HG02763 (cell line): ENCODE data around the gene ABHD6.
A peak's percentile ranks its signal among the peaks of the same experiment; 100 is the strongest.
"Not testable (repeated sequence)": the region's sequence is repeated elsewhere in the genome, so short reads cannot be mapped to it uniquely, and the experiment has no call there.

Source experiments
- ATAC-seq: cut with Tn5 transposase; IDR thresholded peaks from one replicate; pipeline ENCODE4 v1.9.1; 2021; ENCODE audit warnings: mild to moderate bottlenecking, moderate library complexity; ENCODE audit not compliant: unreplicated experiment

Gene ABHD6

DNA sequence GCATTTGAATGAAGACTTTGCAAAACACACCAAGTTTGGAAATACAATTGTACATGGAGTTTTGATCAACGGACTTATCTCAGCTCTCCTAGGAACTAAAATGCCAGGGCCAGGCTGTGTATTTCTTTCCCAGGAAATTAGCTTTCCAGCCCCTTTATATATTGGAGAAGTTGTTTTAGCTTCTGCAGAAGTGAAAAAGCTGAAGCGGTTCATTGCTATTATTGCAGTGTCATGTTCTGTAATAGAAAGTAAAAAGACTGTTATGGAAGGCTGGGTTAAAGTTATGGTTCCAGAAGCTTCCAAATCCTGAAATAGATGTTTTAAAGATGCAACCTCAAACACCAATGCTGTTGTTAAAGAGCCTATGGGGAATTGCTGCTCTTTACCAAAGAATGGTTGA is 80.2 kb downstream of the ABHD6 start:
- no peak for ATAC-seq

DNA sequence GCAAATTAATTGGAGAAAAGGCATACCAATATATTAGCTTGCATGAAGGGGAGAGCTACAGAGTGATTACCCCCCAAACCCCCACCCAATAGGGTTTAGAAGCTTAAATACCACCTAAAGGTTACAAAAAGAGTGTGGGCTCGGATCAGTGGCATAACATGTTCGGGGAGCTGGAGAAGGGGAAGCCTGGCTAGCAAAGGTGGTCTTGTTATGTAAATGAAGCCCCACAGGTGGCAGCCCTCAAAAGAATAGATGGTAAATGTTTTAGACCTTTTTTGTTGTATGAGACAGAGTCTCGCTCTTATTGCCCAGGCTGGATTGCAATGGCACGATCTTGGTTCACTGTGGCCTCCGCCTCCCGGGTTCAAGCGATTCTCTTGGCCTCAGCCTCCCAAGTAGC is 84.2 kb downstream of the ABHD6 start:
- no peak for ATAC-seq

DNA sequence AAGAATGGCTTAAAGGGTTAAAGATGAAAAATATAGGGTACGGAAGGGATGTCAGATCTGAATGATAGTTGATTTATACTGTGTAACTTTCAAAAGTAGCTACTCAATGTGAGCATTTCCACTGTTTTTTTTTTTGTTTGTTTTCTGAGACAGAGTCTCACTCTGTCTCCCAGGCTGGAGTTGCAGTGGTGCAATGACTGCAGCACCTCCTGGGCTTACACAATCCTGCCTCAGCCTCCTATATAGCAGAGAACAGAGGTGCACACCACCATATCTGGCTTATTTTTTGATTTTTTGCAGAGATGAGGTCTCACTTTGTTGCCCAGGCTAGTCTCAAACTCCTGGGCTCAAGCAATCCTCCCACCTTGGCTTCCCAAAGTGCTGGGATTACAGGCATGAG is 85.2 kb downstream of the ABHD6 start:
- no peak for ATAC-seq

DNA sequence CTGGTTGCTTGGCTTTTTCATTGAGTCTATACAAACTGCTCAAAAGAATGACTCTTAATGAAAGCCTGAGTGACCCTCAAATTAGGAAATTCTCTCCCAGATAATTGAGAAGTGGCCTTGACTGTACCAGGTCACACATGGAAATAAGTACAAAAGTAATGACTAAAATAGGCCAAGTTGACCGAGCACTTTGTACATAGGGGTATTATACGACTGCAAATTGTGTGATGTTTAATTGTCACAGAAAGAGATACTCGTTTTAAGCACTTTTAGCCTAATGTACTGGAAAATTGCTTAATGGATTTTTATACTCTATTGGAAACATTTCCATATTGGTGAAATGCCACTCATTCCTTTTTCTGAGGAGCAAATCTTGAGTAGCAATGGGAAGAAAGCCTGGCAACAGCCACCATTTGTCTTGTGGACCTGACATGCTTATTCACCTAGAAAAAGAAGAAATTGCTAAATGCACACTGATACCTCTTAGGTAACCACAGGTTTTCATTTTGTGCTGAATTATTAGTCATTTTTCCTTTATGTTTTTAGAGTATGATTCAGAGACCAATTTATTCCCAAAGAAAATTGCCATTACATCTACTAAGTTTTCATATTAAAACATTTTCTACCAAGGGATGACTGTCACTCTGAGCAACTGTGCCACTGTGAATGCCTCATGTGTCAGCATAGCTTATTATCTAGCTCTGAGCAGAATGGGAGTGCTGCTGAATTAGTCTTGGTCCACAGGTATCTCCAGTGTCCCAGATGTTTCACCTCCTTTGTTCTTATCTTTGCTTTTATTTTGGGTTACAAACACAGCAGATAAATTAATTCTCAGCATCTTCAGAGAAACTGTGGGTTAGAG is 86.2 kb downstream of the ABHD6 start:
- no peak for ATAC-seq

DNA sequence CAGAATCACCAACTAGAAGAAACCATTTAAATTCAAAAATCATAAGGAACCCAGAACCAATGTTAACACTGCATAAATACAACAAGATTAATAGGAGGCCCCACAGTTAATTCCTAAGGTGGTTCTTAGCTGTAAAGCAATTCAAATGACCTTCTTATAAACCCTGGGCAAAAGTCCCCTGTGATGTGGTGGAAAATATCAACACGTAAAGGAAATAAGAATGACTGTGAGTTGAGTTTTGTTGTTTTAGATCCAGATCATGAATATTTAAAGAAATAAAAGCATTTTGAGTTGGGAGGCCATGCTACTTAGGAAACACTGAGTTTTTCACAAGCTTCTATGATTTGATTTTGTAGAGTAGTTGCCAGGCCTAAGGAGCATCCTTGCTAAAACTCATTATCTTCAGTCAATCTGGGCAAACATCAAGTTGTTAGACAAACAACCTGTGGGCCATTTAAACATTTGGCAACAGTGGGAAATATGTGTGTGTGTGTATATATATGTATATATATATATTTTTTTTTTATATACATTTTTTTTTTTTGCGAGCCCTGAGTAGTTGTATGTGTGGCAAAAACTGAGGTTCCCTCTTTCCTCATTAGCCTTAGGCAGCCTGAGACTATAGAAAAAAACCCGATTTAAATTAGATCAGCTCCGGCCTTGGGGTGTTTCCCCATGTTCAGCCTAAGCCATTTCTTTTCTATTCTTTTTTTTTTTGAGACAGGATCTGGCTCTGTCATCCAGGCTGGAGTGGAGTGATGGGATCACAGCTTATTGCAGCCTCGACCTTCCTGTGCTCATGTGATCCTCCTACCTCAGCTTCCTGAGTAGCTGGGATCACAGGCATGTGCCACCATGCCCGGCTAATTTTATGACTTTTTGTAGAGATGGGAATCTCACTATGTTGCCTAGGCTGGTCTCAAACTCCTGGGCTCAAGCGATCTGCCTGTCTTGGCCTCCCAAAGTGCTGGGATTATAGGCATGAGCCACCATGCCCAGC is 87.1 kb downstream of the ABHD6 start:
- ATAC-seq, result no peak

DNA sequence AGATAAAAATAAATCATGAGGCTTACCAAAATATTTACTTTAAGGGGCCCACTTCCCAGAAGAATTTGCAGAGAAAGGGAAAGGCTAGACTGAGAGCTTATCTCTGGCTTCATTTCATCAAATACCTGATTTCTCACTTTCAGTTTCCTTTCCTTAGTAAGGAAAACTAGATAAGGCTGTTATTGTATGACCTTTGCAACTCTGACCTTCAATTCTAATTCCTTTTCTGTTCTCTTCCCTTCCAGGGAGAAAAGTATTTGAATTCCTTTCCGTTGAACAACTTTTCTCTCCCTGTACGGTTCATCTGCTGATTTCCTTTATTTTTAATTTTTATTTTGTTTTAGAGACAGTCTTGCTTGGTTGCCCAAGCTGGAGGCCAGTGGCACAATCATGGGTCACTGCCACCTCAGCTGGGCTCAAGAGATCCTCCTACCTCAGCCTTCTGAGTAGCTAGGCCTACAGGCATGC is 88.0 kb downstream of the ABHD6 start:
- ATAC-seq, result no peak

DNA sequence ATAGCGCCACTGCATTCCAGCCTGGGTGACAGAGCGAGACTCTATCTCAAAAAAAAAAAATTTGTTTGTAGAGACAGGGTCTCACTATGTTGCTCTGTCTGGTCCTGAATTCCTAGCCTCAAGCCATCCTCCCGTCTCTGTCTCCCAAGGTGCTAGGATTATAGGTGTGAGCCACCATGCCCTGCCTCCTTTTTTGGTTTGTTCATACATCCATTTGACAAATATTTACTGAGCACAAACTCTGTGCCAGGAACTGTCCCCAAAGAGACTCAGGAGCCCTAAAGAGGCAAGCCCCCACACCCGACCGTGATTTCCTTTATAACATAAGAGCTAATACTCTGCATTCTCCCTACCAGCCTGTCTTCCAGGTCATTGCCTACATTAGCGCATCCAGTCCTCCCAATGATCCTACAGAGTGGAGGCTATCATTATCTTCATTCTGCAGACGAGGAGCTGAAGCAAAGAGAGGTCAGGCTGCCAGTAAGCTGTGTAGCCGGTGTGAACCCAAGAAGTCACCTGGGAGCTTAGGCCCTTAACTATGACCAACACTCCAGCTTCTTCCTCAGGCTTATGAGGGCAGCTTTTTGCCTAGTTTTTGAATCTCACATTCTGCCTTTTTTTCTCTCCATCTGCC is 88.8 kb downstream of the ABHD6 start:
- no peak for ATAC-seq

DNA sequence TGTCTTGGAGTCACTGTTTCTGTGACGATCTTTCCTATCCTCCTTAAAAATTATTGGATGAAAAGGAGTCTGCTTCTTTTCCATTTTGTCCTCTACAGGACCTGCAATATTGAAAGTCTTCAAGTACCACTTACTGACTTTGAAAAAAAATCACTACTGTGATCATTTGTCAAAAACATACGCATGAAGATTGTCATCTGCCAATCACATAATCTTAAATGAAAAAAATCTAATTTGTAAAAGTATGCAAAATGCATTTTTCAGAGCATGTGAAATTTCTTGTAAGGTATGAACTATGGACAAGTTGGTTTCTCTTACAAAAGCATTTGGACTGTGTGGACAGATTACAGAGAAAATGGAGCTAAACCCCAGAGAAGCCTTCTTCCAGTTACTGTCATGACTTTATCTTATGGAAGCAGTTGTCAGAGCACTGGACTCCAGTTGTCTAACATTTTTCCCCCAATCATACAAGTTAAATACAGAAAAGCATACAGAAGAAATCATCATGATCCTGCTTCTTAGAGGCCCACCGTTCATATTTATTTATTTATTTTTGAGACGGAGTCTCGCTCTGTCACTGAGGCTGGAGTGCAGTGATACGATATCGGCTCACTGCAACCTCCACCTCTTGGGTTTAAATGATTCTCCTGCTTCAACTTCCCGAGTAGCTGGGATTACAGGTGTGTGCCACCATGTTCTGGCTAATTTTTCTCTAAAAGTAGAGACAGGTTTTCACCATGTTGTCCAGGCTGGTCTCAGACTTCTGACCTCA is 91.7 kb downstream of the ABHD6 start:
- ATAC-seq, result no peak

DNA sequence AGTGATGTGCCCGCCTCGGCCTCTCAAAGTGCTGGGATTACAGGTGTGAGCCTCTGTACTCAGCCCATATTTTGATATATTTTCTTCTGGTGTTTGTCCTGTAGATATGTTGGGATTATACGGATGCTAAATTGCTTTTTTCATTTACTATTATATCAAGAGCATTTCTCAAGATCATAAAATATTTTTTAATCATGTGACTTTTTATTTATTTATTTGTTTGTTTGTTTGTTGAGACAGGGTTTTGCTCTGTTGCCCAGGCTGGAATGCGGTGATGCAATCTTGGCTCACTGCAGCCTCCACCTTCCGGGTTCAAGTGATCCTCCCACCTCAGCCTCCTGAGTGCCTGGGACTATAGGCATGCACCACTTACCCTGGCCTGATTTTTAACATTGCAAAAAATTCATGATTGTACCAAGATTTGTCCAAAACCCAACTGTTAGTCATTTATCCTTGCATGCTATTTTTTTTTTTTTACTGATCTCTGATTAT is 92.4 kb downstream of the ABHD6 start:
- no peak for ATAC-seq

DNA sequence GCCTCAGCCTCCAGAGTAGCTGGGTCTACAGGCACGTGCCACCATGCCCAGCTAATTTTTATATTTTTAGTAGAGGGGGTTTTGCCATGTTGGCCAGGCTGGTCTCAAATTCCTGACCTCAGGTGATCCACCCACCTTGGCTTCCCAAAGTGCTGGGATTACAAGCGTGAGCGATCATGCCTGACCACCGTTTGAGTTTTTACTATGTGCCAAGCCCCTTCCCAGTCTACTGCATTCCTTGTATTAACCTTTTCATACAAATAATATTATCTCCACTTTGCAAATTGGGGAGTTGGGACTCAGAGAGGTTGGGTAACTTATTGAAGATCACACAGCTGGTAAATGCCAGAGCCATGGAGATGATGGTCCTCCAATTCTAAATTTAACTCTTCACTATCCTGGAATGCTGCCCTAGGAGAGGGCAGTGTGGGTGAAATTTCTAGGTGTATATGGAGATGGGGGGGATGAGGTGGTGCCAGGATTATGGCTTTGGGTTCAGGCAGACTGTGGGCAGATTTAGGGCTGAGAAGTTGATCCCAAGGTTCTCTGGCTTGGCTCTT is 94.1 kb downstream of the ABHD6 start:
- no peak for ATAC-seq

DNA sequence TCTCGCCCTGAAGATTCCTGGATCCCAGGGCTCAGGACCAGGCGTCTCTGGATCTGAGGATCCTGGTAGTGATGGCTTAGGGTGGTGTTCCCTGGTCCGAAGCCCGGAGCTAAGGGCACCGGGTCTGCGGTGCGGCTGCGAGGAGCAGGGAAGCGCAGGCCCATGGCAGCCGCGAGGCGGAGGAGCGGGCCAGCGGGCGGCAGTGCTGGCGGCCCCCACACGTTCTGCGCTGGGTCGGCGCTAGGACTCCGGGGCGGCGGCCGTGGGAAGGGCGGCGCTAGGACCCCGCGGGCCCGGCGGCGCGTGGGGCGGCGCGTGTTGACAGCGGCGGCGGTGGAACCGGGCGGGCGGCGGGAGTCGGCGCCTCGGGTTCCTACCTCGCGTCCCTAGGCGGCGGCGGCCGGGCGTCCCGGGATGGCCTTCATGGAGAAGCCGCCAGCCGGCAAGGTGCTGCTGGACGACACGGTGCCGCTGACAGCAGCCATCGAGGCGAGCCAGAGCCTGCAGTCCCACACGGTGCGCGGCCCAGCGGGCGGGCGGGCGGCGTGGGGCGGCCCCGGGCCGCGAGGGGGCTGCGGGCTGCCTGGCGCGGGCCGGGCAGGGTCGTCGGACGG is 95.1 kb downstream of the ABHD6 start, which contains the start of gene PXK:
Gene PXK (plus strand): TSS at position 318 of the 614 bp plus-strand sequence. CDS start 97 bp downstream, at position 415.
- ATAC-seq, result peak; percentile 89

- peak; percentile 33 for ATAC-seq
Observed at GRCh38 chr3:58333206-58334012, 95.8 kb downstream of the ABHD6 start.

- ATAC-seq, result no peak
Observed at GRCh38 chr3:58334013-58334321, 96.4 kb downstream of the ABHD6 start.

DNA sequence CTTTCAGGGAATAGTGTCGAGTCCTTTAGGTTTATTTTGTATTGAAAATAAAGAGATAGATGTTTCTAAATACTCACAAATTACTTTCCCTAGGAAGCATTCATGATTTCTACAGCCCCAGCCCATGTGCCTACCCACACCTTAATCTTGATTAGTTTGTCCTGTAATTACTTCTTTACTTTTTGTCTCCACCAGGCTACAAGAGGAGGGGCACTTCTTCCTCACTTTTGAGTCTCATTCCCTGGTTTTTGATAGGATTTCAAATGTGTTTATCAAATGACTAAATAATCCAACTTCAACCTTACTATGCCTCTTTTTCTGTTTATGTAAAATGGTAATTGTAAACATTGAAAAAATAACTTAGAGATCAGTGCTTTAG is 96.9 kb downstream of the ABHD6 start:
- ATAC-seq, result no peak

- ATAC-seq, result no peak
Observed at GRCh38 chr3:58335652-58335947, 98.0 kb downstream of the ABHD6 start.

DNA sequence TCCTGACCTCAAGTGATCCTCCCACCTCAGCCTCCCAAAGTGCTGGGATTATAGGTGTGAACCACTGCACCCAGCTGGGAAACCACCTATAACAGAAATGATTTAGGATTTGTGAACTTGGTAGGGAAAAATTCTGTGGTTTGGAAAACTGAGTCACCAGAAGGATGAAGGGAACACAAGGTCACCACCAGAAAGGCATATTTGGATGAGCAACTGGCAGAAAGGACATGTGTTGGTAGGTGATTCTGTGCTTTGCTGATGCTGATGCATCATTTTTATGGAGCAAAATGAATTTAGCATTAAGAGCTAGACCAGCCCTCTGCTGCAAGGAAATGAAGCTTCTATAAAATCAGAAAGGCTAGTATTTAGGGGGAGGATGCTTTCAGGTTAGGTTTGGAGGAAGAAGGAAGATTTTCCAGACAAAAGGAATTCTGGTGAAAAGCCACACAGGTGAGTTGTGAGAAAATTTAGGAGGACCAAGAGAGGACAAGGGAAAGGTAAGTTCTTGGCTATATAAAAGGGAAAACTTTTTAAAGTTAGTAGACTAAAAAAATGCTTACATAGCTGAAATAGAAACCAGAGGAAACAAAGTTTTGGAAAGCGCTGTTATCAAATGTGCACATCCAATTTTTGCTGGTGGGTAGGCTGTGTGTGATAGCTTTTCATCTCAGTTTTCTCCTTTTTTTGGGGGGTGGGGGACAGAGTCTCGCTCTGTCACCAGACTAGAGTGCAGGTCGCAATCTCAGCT is 98.7 kb downstream of the ABHD6 start:
- no peak for ATAC-seq

GRCh38 chr3:58337190-58337589 is 99.6 kb downstream of the ABHD6 start:
- ATAC-seq, result no peak

DNA sequence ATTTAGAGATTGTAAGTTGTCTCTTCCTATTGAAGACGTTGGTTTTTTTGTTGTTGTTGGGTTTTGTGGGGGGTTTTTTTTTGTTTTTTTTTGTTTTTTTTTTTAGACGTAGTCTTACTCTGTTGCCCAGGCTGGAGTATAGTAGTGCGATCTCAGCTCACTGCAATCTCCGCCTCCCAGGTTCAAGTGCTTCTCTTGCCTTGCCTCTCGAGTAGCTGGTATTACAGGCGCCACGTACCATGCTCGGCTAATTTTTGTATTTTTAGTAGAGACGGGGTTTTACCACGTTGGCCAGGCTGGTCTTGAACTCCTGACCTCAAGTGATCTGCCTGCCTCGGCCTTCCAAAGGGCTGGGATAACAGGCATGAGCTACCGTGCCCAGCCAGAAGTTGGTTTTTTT is 101.6 kb downstream of the ABHD6 start:
- ATAC-seq, result not testable (repeated sequence)
